GM18870 (cell line): ENCODE results near the gene MYO9B.

Experiments used
- ATAC-seq: cut with Tn5 transposase; IDR thresholded peaks from one replicate; pipeline ENCODE4 v1.9.1; 2021; ENCODE audit warnings: moderate library complexity; ENCODE audit not compliant: unreplicated experiment

MYO9B gene

DNA sequence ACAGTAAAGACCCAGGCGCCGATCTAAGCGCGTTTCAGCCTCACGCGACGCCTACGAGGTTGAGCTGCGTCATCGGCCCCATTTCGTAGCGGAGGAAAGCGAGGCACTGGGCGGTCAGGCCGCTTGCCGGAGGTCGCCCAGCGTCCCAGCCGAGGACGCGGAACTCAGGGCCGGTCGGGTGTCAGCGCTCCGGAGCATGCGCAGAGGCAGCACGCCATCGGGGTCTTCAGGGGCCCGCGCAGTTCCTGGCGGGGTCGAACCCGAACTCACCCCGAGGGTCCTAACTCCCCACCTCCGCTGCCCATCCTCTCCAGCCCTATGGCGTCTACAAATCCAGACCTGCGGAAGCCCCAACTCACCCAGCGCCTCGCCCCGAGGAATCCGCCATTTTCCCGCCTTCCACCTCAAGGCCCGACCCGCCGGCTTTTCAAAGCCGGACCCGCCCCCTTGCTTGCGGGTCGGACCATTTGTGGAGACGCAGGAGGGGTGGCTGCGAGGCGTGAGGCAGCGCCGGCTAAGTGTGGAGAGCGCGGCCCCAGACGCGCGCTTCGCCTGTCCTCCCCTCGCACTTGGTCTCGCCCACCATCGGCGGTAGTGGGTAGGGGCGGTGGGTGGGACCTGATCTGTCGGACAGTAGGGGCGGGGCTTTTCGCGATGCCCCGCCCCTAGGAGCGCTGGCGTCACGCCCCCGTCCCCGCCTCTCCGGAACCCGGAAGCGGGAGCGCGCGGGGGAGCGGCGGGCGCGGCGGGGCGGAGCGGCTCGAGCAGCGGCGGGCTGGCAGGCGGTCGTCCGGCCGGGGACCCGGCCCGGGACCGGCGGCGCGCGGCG is at the start of gene MYO9B, which contains the start of gene HAUS8:
Gene MYO9B (plus strand): TSS at position 743 of the 829 bp plus-strand sequence. CDS start 25,941 bp downstream, outside the sequence.
Gene HAUS8 (minus strand): TSS at position 418 of the 829 bp plus-strand sequence. CDS start 30 bp downstream, at position 388.
- ATAC-seq = peak; percentile 56

DNA sequence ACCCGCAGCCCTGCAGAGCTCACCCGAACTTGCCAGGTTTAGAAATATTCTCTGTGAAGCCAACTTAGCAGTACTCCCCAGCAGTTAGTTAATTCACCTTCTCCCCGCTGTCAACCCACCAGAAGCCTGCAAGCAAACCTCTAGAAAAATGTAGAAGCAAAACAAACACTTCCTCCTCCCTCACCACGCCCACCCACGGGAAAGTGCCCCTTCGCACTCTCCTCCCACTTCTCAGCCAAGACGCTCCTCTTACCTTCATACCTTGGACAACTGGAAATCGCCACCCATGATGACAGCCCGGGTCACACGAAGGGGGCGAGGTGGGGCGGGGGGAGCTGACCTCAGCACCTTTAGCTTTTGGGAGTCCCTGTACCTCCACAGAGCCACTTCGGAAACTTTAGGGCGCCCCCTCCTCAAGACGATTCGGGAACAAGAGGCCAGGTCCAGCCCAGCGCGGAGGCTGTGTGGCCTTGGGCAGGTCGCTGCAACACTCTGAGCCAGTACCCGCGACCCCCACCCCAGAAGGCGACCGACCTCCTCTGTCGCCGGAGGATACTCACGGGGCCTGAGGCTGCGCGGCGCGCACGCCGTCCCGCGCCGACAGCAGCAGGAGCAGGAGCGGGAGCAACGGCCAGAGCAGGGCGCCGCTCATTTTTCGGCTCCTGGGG is 49.5 kb upstream of the MYO9B start:
- ATAC-seq = no peak

- no peak for ATAC-seq
Observed at GRCh38 chr19:17026706-17027534, 48.7 kb upstream of the MYO9B start, which contains the start of gene CPAMD8. Gene CPAMD8, minus strand, starts transcription at chr19:17026810. Its CDS starts 168 bp downstream, at chr19:17026642.

DNA sequence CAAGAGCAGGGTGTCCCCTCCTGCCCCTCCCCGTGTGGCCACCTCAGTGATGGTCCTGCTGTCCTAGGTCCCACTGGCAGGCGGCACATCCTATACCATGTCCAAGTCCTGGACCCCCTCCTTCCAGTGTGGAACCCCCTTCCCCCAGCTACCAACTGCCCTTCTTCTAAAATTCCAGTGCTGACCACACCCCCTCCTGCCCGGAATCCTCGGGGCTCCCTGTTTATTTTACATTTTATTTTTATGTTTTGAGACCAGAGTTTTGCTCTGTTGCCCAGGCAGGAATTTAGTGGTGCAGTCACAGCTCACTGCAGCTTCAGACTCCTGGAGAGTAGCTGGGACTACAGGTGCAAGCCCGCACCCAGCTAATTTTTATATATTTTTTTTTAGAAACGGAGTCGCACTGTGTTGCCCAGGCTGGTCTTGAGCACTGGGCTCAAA is 48.0 kb upstream of the MYO9B start:
- no peak for ATAC-seq

- ATAC-seq = no peak
Observed at GRCh38 chr19:17031741-17032140, 43.8 kb upstream of the MYO9B start.

GRCh38 chr19:17035842-17036424 is 39.6 kb upstream of the MYO9B start:
- ATAC-seq = no peak

DNA sequence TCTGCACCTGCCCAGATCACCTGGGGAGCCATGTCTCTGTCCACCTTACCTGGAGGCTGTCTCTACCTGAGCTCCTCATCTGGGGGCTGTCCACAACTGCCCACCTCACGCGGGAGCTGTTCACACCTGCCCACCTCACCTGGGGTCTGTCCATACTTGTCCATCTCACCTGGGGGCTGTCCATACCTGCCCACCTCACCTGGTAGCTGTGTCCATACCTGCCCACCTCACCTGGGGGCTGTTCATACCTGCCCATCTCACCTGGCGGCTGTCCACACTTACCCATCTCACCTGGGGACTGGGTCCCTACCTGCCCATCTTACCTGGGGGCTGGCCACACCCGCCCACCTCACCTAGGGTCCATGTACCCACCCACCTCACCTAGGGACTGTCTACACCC is 38.9 kb upstream of the MYO9B start:
- ATAC-seq = no peak

- ATAC-seq = no peak
Observed at GRCh38 chr19:17037184-17037583, 38.4 kb upstream of the MYO9B start.

- no peak for ATAC-seq
Observed at GRCh38 chr19:17037966-17038500, 37.5 kb upstream of the MYO9B start.

- no peak for ATAC-seq
Observed at GRCh38 chr19:17041976-17042375, 33.6 kb upstream of the MYO9B start.

DNA sequence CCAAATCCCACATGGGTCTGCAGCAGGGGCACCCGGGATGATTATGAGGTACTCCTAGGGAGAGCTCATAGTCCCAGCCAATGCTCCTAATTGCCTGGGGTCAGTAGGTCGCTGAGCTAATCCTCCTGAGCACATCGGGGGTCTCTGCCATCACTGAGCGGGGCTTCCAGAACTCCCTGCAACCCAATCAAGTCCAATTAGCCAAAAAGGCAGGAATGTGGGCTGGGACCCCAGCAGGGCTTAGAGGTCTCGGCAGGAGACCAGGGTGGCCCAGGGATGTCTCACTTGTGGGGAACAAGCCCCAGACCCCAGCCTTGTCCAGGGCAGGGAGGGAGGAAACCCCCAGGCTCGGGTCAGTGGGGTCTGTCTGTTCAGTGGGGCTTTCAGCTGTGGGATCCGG is 31.8 kb upstream of the MYO9B start:
- no peak for ATAC-seq

DNA sequence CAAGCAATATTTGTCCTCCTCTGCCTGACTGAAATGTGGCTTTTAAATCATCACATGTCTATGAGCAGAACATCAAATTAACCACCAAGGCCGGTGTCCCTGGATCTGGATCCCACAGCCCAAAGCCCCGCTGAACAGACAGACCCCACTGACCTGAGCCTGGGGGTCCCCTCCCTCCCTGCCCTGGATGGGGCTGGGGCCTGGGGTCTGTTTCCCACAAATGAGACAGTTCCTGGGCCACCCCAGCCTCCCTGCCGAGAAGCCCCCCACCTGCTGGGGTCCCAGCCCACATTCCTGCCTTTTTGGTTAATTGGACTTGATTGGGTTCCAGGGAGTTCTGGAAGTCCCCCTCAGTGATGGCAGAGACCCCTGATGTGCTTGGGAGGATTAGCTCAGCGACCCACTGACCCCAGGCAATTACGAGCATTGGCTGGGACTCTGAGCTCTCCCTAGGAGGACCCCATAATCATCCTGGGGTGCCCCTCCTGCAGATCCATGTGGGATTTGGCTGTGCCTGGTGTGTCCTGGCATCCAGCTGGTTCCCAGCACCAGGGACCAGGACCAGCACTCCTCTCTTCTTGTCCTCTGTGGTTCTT is 29.6 kb upstream of the MYO9B start:
- no peak for ATAC-seq

DNA sequence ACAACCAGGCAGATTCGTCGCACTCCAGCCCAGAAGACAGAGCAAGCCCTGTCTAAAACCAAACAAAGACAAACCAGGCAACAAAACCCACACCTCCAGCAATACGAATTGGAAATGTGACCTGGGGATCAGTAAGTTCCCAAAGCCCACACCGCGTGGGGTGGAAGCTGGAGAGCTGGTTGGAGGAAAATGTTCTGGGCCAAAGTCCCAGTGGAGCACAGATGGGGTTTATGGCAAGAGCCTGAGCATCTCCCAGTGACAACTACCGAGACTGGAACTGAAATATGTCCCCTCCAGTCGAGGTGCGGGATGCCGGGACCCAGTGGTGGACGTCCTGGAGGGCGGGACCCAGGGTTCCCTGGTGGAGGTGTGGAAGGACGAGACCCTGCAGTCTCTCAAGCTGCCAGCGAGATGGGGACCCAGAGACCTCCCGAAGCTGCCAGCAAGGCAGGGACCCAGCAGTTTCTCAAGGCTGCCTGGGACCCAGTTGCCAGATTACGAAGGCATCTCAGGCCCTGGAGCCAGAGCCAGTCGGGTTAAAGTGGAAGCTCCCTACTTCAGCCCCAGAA is 26.6 kb upstream of the MYO9B start:
- no peak for ATAC-seq

GRCh38 chr19:17049711-17050280 is 25.8 kb upstream of the MYO9B start:
- no peak for ATAC-seq

- ATAC-seq = no peak
Observed at GRCh38 chr19:17052439-17052838, 23.1 kb upstream of the MYO9B start.

- ATAC-seq = no peak
Observed at GRCh38 chr19:17054746-17055145, 20.8 kb upstream of the MYO9B start.

DNA sequence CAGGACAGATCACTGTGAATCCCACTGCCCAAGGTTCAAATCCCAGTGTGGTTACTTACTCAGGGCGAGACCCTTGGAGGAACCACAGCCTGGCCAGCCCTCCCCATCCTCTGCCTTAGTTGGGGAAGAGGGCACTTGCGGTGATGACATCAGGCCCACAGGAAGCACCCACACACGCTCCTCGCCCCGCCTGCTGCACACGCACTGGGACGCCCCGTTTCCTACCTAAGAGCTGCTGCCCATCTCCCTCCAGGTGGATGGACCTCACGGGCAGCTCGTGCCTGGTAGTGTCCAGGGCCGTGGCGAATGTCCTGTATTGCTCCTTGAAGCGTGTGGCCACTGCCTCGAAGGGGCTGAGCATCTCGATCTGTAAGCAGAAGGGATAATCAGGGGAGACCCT is 19.9 kb upstream of the MYO9B start:
- ATAC-seq = no peak

- ATAC-seq = no peak
Observed at GRCh38 chr19:17058236-17058635, 17.3 kb upstream of the MYO9B start.

DNA sequence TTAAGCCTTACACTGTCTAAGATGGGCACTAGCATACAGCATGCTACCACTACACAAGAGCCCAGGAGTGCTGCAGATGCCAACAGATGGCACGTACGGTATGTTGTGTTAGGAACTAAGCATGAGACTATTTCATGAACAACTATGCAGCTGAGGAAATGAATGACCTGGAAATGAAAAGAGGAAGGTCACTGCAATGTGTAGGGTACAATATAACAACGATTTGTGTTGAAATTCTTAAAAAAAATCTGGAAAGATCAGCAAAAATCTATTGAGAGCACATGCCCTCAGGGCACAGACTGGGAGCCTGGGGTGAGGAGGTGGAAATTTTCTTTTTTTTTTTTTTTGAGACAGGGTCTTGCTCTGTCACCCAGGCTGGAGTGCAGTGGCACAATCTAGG is 14.8 kb upstream of the MYO9B start:
- ATAC-seq = no peak
